ENCODE measurements around the gene C16orf78.
A peak's percentile ranks its signal among the peaks of the same experiment; 100 is the strongest.

Gene C16orf78

DNA sequence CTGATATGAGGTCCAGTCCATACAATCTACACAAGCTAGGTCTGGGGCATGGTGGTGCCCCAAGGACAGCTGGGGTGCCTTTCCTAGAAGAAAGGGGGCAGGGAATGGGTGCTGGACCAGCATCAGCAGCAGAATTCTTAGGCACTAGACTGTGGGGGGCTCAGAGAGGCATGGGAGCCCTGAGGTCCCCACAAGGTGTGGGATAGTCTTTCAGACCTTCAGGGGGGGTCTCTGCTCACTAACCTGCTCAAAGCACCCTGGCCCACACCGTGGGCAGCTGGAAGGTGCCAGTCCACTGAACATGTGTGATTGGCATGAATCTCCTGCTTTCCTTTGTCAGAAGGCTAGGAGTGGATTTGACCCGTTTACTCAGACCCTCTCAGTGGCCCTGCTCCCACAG lies 26.1 kb upstream of the C16orf78 start:
- DNase-seq (ENCODE audit: low read depth, low spot score), result no peak
- ChIA-PET POLR2A (no interaction called here), CTCF (interaction anchor here (1.5 to 6.9 kb wide), 4 partner anchors 486 to 661 kb away, joined by 5 to 92 read pairs (median 10); no protein-coding TSS in a partner anchor)
- H3K4me3 ChIP-seq (ENCODE audit: low read depth, low read length), result no peak overlapping the region
- TF ChIP-seq CTCF (IDR thresholded peaks at IDR 0.05; ENCODE audit: insufficient read depth, low read length, missing control alignments), result no peak

GRCh38 chr16:49348408-49349176 lies 25.0 kb upstream of the C16orf78 start:
- no peak overlapping the region for H3K4me3 ChIP-seq (ENCODE audit: low read depth, low read length)
- POLR2A ChIA-PET, result no interaction called here
- DNase-seq (ENCODE audit: low read depth, low spot score), result no peak
- CTCF ChIA-PET, result interaction anchor here (1.2 to 6.9 kb wide), 7 partner anchors 11 to 667 kb away, joined by 3 to 92 read pairs (median 5); no protein-coding TSS in a partner anchor
- no peak for TF ChIP-seq CTCF (IDR thresholded peaks at IDR 0.05; ENCODE audit: insufficient read depth, low read length, missing control alignments)

DNA sequence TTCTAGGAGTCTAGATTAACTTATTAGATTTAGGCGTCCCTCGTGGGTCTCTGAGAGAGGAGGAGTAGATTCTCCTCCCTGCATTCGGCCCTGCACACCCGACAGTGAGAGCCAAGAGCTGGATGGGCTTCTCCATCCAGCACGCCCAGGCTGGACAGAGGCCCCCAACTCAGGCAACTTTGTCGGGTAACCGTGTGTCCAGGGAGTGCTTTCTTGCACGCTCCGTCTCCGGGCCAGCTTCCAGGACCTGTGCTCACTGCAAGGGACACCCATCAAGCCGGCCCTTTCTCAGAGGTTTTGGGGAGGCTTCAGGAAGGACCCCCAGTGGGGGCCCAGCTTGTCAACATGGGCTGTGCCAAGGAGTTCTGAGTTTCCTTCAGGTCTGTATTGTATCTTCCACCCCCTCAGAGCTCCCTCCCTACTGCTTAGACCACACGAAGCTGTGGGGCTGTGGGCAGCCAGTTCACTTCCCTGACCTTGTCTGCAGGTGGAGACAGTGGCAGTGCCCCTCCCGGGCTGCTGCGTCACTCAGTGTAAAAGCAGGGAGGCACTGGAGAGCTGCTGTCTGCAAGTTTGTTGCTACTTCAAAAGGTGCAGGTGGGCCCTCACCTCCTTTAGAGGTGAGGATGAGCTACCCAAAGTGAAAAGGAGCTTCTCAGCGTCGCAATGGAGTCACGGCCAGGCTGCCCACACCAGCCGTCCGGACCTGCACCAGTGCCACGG lies 24.0 kb upstream of the C16orf78 start:
- ChIA-PET CTCF (interaction anchor here (0.7 to 6.9 kb wide), 12 partner anchors 10 to 1119 kb away, joined by 3 to 92 read pairs (median 4); no protein-coding TSS in a partner anchor), POLR2A (no interaction called here)
- no peak for TF ChIP-seq CTCF (IDR thresholded peaks at IDR 0.05; ENCODE audit: insufficient read depth, low read length, missing control alignments)
- H3K4me3 ChIP-seq (ENCODE audit: low read depth, low read length), result no peak overlapping the region
- no peak for DNase-seq (ENCODE audit: low read depth, low spot score)

GRCh38 chr16:49350265-49351095 lies 23.1 kb upstream of the C16orf78 start:
- ChIA-PET POLR2A (no interaction called here), CTCF (interaction anchor here (0.7 to 6.9 kb wide), 10 partner anchors 9 to 1119 kb away, joined by 3 to 92 read pairs (median 4); no protein-coding TSS in a partner anchor)
- no peak overlapping the region for H3K4me3 ChIP-seq (ENCODE audit: low read depth, low read length)
- DNase-seq (ENCODE audit: low read depth, low spot score), result no peak
- TF ChIP-seq CTCF (IDR thresholded peaks at IDR 0.05; ENCODE audit: insufficient read depth, low read length, missing control alignments), result peak; percentile 91

GRCh38 chr16:49351096-49351487 lies 22.5 kb upstream of the C16orf78 start:
- TF ChIP-seq CTCF (IDR thresholded peaks at IDR 0.05; ENCODE audit: insufficient read depth, low read length, missing control alignments), result no peak
- POLR2A ChIA-PET, result no interaction called here
- no peak for DNase-seq (ENCODE audit: low read depth, low spot score)
- no peak overlapping the region for H3K4me3 ChIP-seq (ENCODE audit: low read depth, low read length)
- CTCF ChIA-PET, result interaction anchor here (1.3 to 6.9 kb wide), 5 partner anchors 8 to 665 kb away, joined by 3 to 92 read pairs (median 5); no protein-coding TSS in a partner anchor
